Fibroblast of lung (primary cell): Measurements from ENCODE around the gene POC1B. TPM values are rescaled to one million over a fixed set of nuclear protein-coding genes. Genes with fewer than 3 reads are reported as not detected.
A peak's percentile ranks its signal among the peaks of the same experiment; 100 is the strongest.

ENCODE experiments used
- DNase-seq, 2 donors: peaks; one replicate each; pipeline versions ENCODE4 v3.0.0 to v3.0.0-alpha.2; 2010; ENCODE audit warnings: low read depth in 2 of 2
- H2AFZ ChIP-seq: 2 replicates; pipeline ENCODE4 v1.5.1; 2012; ENCODE audit warnings: low read length, control low read depth, inconsistent platforms
- H3K27ac ChIP-seq: 2 replicates; pipeline ENCODE4 v1.5.1; 2011; ENCODE audit warnings: low read length, control low read depth; ENCODE audit not compliant: insufficient read depth
- H3K27me3 ChIP-seq: 2 replicates; pipeline ENCODE4 v1.5.1; 2011; ENCODE audit warnings: mild to moderate bottlenecking, low read length; ENCODE audit not compliant: control insufficient read depth, insufficient read depth
- H3K36me3 ChIP-seq: 2 replicates; pipeline ENCODE4 v1.5.1; 2011; ENCODE audit warnings: low read length; ENCODE audit not compliant: control insufficient read depth, insufficient read depth
- H3K4me1 ChIP-seq: 2 replicates; pipeline ENCODE4 v1.5.1; 2011; ENCODE audit warnings: low read length; ENCODE audit not compliant: control insufficient read depth, insufficient read depth; ENCODE audit errors: extremely low read depth
- H3K4me2 ChIP-seq: 2 replicates; pipeline ENCODE4 v1.5.1; 2011; ENCODE audit warnings: low read length, control low read depth; ENCODE audit not compliant: insufficient read depth; ENCODE audit errors: extremely low read depth
- H3K4me3 ChIP-seq, 4 experiments: fragments of 200-600 bp in 1 of 4; sonication (generic) in 1 of 4; replicated peaks in 1 of 4; 2 replicates each; pipeline ENCODE4 v1.5.1; 2011 to 2016; ENCODE audit warnings: low read length in 4 of 4, low read depth in 3 of 4, mild to moderate bottlenecking in 3 of 4, control low read depth in 2 of 4, inconsistent platforms in 1 of 4, mixed read lengths in 1 of 4; ENCODE audit not compliant: insufficient read depth in 1 of 4; ENCODE audit errors: control extremely low read depth in 1 of 4
- H3K79me2 ChIP-seq: 2 replicates; pipeline ENCODE4 v1.5.1; 2012; ENCODE audit warnings: mild to moderate bottlenecking, low read length, inconsistent platforms; ENCODE audit not compliant: control insufficient read depth, insufficient read depth
- H3K9ac ChIP-seq: 2 replicates; pipeline ENCODE4 v1.5.1; 2011; ENCODE audit warnings: mild to moderate bottlenecking, low read length, control low read depth; ENCODE audit not compliant: insufficient read depth
- H3K9me3 ChIP-seq: 2 replicates; pipeline ENCODE4 v1.5.1; 2012; ENCODE audit warnings: low read depth, low read length; ENCODE audit not compliant: control insufficient read depth, insufficient read depth
- H4K20me1 ChIP-seq: 2 replicates; pipeline ENCODE4 v1.5.1; 2011; ENCODE audit warnings: low read length; ENCODE audit not compliant: control insufficient read depth, insufficient read depth; ENCODE audit errors: extremely low read depth
- EZH2 ChIP-seq: IDR thresholded peaks from 2 replicates; pipeline ENCODE4 v1.5.1; 2012; ENCODE audit warnings: low read length, control low read depth, mild to moderate bottlenecking; ENCODE audit errors: missing control alignments
- polyA plus RNA-seq, 2 donors: library from polyadenylated mRNA; depleted of rRNA in 1 of 2; stranded (reverse) in 1 of 2; unstranded in 1 of 2; fragments of >200 nt; gene quantifications; 2 replicates each; pipeline ENCODE4 v1.2.1, GENCODE V29; 2011 to 2012; ENCODE audit warnings: missing spikeins in 1 of 2
- total RNA-seq: library from RNA; depleted of rRNA; stranded (reverse); fragments of >200 nt; gene quantifications from 2 replicates; pipeline ENCODE4 v1.2.1, GENCODE V29; 2014
- TF ChIP-seq, protein P1 (sequence below), 2 donors: IDR thresholded peaks in 1 of 2; conservative IDR thresholded peaks in 1 of 2; 1 replicate in 1 of 2; 2 replicates in 1 of 2; pipeline ENCODE4 v1.5.1; 2011 to 2012; ENCODE audit warnings: low read length in 2 of 2, control low read depth in 1 of 2, inconsistent platforms in 1 of 2, low read depth in 1 of 2, mild to moderate bottlenecking in 1 of 2

POC1B gene
- total and polyA plus RNA-seq, 2 donors (not counting 1 experiment from before 2014, with no cell fraction given) = 10.2 to 16.7 TPM

- Histone ChIP-seq H3K36me3 (no peaks in the 10 kb centered on the region), H3K4me1 (no peaks in the 10 kb centered on the region), H3K27ac (no peak overlapping the region), H3K4me2 (no peak overlapping the region), H4K20me1 (no peaks in the 10 kb centered on the region), H3K9ac (no peak overlapping the region), H3K27me3 (no peaks in the 10 kb centered on the region), H3K79me2 (no peaks in the 10 kb centered on the region), H3K4me3 (no peak overlapping the region), H3K9me3 (no peaks in the 10 kb centered on the region), H2AFZ (no peak overlapping the region)
- no peak for DNase-seq
- TF ChIP-seq, protein P1, sequence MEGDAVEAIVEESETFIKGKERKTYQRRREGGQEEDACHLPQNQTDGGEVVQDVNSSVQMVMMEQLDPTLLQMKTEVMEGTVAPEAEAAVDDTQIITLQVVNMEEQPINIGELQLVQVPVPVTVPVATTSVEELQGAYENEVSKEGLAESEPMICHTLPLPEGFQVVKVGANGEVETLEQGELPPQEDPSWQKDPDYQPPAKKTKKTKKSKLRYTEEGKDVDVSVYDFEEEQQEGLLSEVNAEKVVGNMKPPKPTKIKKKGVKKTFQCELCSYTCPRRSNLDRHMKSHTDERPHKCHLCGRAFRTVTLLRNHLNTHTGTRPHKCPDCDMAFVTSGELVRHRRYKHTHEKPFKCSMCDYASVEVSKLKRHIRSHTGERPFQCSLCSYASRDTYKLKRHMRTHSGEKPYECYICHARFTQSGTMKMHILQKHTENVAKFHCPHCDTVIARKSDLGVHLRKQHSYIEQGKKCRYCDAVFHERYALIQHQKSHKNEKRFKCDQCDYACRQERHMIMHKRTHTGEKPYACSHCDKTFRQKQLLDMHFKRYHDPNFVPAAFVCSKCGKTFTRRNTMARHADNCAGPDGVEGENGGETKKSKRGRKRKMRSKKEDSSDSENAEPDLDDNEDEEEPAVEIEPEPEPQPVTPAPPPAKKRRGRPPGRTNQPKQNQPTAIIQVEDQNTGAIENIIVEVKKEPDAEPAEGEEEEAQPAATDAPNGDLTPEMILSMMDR (conservative IDR thresholded peaks at IDR 0.05 in 1 of 2, IDR thresholded peaks at IDR 0.05 in 1 of 2; ENCODE audit: low read depth in 1 of 2, low read length in 2 of 2) = no peak
- TF ChIP-seq EZH2 = no peak
Measured at GRCh38 chr12:89429528-89429927, 96.3 kb downstream of the POC1B start.

GRCh38 chr12:89427508-89428156 is 98.2 kb downstream of the POC1B start:
- H3K36me3 ChIP-seq = no peaks in the 10 kb centered on the region
- no peaks in the 10 kb centered on the region for H3K4me1 ChIP-seq
- no peaks in the 10 kb centered on the region for H3K27me3 ChIP-seq
- no peak overlapping the region for H3K4me2 ChIP-seq
- peak in 1 of 2 donors; percentile 6 for DNase-seq
- H4K20me1 ChIP-seq = no peaks in the 10 kb centered on the region
- no peak overlapping the region for H3K27ac ChIP-seq
- H3K9me3 ChIP-seq = no peaks in the 10 kb centered on the region
- no peaks in the 10 kb centered on the region for H3K79me2 ChIP-seq
- no peak overlapping the region for H3K4me3 ChIP-seq
- no peak overlapping the region for H2AFZ ChIP-seq
- H3K9ac ChIP-seq = no peak overlapping the region
- no peak for TF ChIP-seq EZH2
- TF ChIP-seq, protein P1 (conservative IDR thresholded peaks at IDR 0.05 in 1 of 2, IDR thresholded peaks at IDR 0.05 in 1 of 2; ENCODE audit: low read depth in 1 of 2, low read length in 2 of 2) = no peak

DNA sequence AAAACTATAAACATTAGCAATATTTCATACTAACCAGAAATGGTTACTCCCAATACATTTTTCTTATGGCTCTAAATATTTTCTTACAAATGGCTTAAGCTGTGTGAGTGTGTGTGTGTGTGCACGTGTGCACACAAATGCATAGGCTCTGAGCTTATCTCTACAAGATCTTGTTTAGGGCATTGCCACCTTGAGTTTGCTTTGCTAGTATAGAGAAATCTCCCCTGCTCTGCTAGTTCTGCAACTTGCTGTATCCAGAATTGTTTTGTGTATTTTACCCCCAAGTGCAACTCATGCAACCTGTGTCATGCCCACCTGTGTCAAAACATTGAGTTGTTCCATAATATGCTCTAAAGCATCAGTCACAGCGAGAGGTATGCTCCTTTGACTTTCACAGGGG is 101.0 kb downstream of the POC1B start:
- Histone ChIP-seq H3K27ac (no peak overlapping the region), H3K36me3 (no peaks in the 10 kb centered on the region), H3K79me2 (no peaks in the 10 kb centered on the region), H3K9me3 (no peaks in the 10 kb centered on the region), H3K9ac (no peak overlapping the region), H3K27me3 (no peaks in the 10 kb centered on the region), H3K4me2 (no peak overlapping the region), H3K4me1 (no peaks in the 10 kb centered on the region), H2AFZ (no peak overlapping the region), H4K20me1 (no peaks in the 10 kb centered on the region), H3K4me3 (no peak overlapping the region)
- no peak for DNase-seq
- TF ChIP-seq EZH2 = no peak
- TF ChIP-seq, protein P1 (conservative IDR thresholded peaks at IDR 0.05 in 1 of 2, IDR thresholded peaks at IDR 0.05 in 1 of 2; ENCODE audit: low read depth in 1 of 2, low read length in 2 of 2) = no peak
